NK-92 (cell line): Measurements from ENCODE around the gene HCRTR1.

Experiments
- DNase-seq: peaks from one replicate; lab custom pipeline; 2025; ENCODE audit not compliant: unreplicated experiment; lab: John Stamatoyannopoulos, UW

The HCRTR1 gene

DNA sequence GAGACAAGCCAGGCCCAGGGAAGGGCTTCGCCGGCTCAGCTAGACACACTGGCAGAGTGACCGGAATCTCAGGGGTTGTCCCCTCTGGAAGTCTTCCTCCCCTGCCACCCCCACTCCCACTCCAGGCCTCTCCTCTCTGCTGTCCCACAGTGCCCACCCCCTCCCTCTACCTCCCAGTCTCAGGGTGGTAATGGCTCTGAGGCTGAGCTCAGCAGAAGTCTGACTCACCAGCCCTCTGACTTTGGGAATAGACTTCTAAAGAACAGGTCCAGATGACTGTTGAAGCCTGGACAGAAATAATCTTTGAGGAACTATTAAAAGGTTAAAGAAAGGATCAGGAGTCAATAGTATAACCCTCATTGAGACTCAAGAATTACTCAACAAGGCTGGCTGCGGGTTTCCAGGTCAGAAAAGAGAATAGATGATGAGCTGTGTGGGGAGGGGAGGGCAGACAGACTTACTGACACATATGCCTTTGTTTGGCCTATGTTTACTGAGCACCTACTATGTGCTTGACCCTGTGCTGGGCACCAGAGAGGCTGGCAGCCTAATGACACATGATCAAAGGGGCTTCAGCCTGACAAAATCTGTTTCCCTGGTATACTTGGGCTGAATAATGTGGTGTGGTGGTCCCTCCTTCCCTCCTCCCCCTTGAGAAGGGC is 8.2 kb downstream of the HCRTR1 start:
- DNase-seq: no peak

DNA sequence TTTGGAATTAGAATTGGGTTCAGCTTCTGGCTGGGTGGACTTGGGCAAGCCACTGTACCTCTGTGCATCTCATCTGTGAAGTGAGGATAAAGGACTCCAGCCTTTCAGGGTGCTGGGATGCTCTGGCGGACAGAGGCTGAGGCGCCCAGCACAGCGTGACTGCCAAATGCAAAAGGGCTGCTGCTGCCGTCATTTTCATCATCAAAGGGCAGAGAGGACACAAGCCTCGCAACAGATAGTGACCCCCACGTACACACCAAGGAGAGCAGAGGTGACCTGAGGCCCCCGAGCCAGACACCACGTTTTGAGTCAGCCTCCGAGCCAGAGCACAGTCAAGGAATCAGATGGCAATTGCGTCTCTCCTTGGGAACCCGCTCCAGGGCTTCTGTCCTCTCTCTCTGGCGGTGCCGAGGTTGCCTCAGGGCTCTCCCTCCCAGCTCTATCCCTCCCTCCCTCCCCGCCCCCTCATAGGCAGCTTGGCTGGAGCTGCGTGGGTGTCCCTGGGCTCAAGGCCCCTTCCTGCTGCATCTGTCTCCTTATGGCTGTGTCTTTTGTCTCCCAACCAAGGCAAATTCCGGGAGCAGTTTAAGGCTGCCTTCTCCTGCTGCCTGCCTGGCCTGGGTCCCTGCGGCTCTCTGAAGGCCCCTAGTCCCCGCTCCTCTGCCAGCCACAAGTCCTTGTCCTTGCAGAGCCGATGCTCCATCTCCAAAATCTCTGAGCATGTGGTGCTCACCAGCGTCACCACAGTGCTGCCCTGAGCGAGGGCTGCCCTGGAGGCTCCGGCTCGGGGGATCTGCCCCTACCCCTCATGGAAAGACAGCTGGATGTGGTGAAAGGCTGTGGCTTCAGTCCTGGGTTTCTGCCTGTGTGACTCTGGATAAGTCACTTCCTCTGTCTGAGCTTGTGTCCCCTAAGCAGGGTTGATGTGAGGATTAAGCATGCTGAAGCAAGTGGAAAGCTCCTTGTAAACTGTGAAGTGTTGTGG is 9.0 kb downstream of the HCRTR1 start:
- no peak for DNase-seq

DNA sequence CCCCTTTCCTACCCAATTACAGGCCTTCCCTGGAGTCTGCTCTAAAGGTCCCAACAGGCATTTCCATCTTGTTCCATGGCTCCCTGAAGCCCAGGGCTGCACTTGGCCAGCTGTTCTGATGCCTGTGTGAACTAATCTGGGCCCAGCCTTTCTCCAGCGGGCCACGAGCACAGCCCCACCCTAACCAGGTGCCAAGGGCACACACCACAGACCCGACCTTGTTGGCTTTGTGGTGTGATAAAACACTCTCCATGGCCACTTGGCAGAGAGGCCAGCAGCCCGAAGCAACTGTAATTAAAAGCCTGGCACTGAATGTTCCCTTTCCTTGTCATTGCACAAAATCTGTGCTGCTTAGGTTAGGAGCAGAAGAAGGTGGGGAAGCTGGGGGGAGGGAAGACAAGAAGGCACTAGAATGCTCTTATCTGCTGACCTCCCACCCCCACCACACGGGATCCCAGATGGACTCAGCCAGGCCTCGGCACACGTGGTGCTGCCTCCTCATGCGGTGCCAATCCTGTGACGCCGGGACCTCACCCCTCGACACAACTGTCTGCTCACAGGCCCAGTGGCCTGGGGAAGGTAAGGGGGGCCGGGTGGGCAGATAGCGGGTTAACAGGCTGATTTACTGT is 9.9 kb downstream of the HCRTR1 start:
- no peak for DNase-seq

DNA sequence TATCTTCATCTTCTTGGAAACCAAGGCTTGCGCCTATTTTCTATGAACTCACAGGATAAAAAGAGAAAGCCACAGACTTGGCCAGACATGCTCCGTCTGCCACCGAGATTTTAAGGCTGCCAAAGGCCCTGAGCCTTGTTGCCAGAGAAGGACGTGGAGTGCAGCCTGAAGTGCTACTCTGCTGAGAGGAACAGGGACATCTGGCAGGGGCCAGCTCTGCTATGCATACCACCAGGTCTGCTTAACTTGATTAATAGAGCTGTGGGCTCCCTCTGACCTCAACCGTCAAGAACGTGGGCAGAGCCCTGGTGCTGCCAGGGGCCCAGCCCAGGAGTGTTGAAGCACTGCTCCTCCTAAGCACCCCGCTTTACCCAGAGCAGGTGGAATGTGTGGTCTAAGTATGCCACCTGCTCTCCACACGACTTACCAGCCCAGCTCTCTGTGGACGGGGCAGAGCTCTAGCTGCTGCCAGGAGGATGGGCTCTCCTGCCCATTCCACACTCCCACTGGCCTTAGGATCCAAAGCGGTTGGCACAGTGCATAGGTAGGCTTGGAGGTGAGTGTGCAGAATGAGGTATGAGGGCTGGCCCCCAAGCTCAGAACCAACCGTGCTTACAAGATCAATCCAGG is 10.6 kb downstream of the HCRTR1 start:
- DNase-seq: no peak

DNA sequence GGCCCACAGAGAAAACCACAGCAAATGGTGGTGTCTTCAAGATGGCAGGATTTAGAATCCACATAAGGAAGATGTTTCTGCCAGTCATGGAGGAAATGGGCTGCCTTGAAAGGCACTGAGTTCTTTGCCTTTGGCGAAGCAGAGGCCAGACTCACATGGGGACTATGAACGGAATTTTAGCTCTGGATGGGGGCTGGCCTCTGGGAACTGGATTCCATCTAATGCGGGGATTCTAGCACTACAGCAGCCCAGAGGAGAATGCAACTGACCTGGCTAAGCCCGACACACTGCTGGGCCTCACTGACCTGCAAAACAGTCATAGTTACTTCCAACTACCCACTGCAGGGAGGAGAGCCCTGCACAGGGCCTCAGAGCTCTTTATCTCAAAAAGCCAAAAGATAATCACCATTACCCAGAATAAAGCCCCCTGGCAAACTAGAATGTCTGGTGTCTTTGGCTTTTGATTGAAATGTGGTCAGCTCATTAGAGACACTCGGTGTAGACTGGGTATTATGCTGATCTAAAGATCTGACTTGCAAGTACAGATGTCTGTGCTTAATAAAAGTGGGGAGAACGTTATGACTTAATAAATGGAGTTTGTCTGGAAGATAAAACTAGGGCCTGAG is 11.6 kb downstream of the HCRTR1 start:
- DNase-seq: no peak

DNA sequence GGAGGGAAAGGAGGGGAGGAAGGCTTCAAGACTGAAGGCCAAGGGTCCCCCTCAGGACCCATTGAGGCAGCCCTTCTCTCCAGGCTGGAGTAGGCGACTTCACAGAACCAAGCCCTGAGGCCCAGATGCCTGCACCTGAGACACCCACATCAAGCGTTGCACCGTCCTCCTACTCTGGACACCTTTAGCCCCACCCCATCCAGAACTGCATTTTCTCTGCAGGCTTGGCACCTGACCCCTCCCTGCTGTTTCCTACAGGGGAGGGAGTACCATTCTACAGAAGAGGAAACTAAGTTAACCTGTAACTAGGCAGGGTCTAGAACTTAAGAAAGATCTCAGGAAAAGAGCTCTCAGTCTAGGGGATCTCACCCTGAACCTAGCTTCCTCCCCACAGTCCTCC is 15.2 kb downstream of the HCRTR1 start:
- DNase-seq: no peak

DNA sequence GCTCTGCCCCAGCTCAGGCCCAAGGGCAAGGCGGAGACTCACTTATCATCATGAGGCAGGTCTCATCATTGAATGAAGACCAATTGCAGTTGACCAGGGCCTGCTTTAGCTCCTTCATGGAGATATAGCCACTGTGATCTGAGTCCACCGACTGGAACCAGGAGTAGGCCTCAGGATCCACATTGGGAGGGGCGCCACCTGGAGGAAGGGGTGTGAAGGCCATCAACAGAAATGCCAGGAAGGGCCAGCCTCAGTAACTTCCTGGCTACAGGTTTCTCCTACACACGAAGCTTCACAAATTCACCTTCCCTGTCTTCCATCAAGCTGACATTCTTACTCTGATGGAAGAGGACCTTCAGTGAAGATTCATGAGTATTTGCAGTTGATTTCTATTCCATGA is 15.6 kb downstream of the HCRTR1 start:
- DNase-seq: no peak

DNA sequence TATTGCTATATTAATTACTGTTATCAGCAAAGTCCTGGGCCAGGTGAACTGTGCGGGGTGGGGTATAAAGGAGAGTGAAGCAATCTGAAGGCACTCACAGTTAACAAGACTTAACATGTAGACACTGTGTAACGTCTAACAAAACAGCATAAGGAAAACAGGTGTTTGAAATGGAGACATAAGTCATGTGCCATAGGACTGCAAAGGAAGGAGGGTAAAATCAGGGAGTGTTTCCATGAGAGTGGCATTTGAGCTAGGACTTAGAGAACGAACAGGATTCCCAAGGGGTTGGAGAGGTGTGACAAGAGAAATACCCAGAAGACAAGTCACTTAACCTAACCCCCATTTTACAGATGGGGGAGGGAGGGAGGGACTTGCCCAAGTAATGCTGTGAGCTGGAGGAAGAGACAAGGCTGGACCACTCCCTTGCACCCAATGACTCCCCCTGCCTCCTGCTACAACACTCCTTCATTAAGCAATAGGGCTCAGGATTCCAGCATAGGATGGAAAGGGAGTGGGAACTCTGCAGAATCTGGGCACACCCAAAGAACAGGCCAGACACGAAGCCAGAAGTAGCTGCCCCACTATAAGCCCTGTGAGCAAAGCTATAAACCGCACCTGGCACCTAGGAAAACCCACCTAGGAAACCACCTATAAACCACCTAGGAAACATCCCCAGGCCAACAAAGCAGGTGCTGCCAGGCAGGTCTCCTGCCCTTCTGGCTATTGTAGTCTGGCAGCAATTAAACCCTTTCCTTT is 20.6 kb downstream of the HCRTR1 start:
- no peak for DNase-seq

DNA sequence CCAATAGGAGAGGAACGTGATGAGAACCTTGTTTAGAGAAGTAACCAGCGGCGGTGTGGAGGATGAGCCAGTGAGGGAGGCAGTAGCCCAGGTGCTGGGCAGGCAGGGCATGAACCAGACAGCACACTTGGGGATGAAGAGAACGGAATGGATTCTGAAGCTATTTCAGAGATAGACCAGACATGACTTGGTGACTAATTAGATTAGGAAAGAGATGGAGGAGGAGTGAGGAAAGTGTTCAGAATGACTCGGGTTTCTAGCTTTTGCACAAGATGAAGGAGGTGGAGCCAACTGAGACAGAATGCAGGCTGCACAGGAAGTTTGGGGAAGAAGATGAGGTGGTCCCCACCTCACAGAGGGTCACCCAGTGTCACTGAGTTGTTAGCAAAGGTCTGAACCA is 22.1 kb downstream of the HCRTR1 start:
- DNase-seq: no peak

DNA sequence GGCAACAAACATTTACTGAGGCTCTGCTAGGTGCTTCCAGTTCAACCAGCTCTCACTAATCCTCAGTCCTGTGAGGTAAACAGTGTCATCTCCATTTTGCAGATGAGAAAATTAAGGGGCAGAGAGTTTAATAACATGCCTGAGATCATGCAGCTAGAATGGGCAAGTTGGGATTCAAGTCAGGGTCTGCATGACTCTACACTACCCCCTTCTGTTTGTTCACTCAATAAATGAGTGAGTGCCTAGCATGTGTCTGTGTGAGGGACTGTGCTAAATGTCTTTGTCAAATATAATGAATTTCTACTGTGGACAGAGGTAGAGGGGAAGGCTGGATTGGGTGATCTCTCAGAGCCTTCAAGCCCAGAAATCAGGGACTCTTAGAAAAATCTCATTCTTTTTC is 22.7 kb downstream of the HCRTR1 start:
- no peak for DNase-seq

DNA sequence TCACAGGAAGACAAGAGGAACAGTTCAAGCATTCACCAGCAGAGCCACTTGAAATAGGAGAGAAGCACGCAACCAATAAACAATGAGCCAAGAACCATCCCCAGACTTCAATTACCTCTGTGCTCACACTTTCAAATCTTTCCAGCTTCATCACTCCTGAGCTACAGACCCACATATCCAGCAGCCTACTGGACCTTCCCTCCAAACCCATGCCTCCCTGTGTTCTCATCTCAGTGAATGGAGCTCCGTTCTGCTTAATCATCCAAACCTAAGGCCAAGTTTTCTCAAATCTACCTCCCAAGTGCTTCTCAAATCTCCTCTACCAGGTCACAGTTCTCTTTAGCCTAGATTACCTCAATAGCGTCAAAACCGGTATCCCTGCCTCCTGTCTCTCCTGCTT is 23.5 kb downstream of the HCRTR1 start:
- DNase-seq: no peak

DNA sequence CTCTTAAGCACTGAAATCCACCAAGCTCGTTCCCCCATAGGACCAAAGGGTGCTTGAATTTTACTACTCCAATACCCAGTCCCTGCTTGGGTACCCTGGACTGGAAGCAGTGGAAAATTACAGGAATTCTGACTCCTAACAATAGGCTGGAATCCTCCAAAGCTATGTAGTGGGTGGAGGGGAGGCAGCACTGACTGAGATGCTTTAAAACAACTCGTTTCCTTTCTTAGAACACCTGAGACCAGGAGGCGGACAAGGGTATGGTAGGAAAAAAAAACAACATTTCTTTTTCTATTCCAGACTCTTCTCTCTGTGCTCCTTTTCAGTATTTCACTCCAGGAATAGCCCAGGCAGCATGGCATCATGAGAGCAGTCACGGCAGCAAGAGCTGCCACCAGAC is 24.9 kb downstream of the HCRTR1 start:
- no peak for DNase-seq

DNA sequence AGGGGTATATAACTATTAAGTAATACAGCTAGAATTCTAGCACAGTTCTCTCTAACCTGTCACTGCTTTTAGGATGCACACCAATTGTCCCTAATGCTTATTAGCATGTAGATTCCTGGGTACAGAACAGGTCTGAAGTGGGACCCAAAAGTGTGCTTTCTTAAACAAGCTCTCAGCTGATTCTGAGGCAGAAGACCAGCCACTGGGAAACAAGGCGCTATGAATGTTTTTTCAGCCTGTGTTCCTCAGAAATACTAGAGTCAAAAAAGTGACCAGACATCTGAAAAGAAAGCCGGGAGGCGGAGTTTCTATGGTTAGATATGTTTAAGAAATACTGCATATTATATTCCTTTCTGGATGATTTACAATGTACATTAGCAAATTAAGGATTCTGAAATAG is 25.4 kb downstream of the HCRTR1 start:
- no peak for DNase-seq

DNA sequence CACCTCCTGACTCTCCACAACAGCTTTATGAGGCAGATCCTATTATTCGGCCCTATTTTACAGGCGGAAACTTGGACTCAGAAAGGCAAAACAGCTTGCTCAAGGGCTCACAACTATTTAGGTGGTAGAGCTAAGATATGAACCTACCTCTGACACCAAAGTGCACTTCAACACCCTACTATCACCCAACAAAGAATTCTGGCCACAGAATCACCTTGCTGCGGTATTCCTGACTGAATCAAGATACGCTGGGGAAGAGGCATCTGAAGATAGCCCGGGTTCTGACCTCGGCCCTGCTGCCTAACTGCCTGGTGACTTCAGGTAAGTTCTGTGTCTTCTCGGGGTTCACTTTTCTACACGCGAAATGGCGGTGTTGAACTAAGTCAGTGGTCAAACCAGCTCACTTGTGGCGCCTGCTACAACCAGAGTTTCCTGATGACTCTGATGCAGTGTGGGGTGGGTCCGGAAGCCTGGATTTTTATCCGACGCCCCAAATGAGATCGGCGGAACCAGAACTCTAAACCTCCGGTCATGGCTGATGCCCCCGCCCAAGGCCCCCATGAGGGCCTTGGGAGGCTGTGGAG is 26.6 kb downstream of the HCRTR1 start:
- no peak for DNase-seq

DNA sequence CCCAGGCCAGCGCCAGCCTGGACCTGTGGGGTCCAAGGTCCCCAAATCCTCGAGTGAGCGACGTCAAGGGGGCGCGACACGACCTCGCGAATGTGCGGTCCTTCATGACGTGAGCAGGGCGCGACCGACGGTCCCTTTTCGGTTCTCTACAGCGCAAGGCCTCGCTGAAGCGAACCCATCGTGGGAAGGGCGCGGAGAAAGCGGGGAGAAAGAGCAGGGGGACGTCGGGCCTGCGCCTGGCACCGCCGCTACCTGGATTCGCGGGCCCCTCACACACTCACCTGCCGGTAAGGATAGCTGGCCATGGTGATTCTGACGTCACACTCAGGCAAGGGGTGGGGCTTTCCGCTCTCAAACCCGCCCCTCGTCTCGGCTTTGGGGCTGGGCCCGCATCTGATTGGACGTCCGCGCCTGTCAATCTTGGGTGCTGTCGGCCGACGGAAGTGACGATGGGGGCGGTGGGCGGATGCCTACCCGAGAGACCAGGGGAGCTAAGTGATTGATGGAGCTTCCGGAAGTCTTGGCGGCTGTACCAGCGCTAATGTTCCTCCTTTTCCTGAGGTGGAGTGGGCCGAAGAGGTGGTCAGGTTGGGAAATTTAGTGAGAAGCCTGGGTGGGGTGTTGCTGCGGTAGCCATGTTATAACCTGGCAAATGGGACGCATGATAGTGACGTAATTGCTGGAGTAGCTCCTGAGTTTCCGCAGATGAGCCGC is 27.2 kb downstream of the HCRTR1 start, which contains the start of gene PEF1:
Gene PEF1 (minus strand): TSS at position 317 of the 714 bp plus-strand sequence. CDS start 12 bp downstream, at position 305.
- peak; percentile 96 for DNase-seq

DNA sequence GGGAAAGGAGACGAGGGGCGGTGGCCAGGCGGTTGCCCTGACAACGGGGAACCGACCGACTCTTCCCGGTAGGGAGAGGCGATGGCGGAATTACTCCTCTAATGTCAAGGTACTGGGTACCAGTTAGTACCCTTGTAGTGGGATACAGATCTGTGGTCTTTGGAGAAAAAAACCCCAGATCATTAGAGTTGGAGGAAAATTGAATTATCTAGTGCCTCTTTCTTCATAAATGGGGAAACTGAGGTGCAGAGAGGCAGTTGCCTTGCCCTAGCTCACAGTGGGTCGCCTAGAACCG is 27.7 kb downstream of the HCRTR1 start:
- no peak for DNase-seq

DNA sequence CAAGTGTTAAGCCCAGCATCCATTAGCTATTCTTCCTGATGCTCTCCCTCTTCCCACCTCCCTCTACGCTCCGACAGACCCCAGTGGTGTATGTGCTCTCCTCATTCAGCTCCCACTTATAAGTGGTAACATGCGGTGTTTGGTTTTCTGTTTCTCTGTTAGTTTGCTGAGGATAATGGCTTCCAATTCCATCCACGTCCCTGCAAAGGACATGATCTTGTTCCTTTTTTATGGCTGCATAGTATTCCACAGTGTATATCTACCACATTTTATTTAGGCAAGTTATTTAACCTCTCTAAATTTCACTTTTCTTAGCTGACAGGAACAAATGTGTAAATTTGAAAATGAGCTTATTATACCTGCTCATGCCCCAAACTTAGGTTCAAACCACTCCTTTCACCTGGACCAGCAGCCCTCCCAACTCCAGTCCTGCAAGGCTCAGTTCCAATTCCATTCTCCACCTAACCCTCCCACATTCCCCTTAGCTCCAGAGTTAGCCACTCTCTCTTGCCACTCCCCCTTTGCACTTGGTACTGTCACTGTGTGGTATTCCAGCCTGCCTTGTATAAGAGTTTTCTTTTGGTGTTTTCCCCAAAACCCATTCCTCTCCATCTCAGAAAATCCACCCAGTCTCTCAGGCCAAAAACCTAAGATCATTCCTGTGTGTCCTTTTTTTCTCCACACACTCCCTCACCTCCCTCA is 28.9 kb downstream of the HCRTR1 start:
- DNase-seq: no peak

DNA sequence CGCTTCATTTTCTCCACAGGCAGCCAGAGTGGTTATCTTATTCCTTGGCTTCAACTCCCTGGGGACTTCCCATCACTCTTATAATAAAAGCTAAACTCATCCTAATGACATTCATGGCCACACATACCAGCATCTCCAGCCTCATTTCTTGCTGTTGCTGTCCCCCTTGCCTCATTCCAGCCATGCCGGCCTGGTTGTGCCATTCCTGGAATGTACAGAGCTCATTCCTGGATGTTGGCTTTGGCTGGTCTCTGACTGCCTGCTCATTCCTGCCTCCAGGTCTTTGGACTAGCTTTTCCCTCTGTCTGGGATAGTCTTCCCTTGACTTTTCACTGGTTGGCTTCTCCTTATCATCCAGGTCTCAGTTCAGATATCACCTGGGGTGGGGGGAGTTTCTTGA is 29.6 kb downstream of the HCRTR1 start:
- no peak for DNase-seq

DNA sequence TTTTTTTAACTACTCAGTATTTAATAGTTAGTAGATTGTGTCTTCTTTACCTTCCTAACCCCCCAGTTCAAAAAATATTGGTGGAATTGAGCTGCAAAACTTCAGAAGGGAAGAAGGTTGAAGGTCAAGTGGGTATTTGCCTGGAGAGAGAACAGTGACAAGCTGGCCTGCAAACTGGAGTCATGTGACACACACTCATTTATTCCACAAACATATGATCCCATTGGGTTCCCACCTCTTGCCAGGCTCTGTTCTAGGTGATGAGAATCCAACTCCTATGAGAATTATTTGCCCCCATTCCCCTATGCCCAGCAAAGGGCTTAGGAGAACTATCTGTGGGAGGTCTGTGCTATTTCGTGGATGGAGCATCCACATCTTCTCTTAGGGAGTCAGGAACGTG is 30.7 kb downstream of the HCRTR1 start:
- no peak for DNase-seq
